Motor neuron (in vitro differentiated cells): ENCODE measurements around the gene NDE1. TPM values are rescaled to one million over a fixed set of nuclear protein-coding genes. Genes with fewer than 3 reads are reported as not detected.

Source experiments
- ATAC-seq, 8 experiments: fragments of 200-7000 bp; cut with Tn5 transposase; replicated peaks in 6 of 8; 2 replicates each; pipeline ENCODE4 v1.8.0; 2021; ENCODE audit warnings: mild to moderate bottlenecking in 8 of 8, moderate library complexity in 8 of 8
- H3K27ac ChIP-seq, 2 donors: fragments of 250-450 bp; sonication (Bioruptor Pico); 2 replicates each; pipeline ENCODE4 v1.9.0; 2021; ENCODE audit warnings: antibody characterized with exemption in 2 of 2, mild to moderate bottlenecking in 2 of 2, moderate library complexity in 1 of 2
- H3K4me1 ChIP-seq, 2 donors: fragments of 250-450 bp; sonication (Bioruptor Pico); replicated peaks in 1 of 2; 2 replicates each; pipeline ENCODE4 v1.6.1; 2021; ENCODE audit warnings: antibody characterized with exemption in 2 of 2, mild to moderate bottlenecking in 2 of 2, moderate library complexity in 1 of 2
- H3K4me3 ChIP-seq, 5 donors: fragments of 250-450 bp; sonication (Bioruptor Pico); 2 replicates each; pipeline ENCODE4 v1.9.0; 2021; ENCODE audit warnings: antibody characterized with exemption in 5 of 5, mild to moderate bottlenecking in 5 of 5, moderate library complexity in 4 of 5
- WGBS, 10 experiments: fragments of 450-650 bp; shearing (Covaris generic); methylation state at CpG; one replicate each; pipeline ENCODE4 v1.0.0; 2022; 5-methylcytosine and 5-hydroxymethylcytosine counted together
- in situ Hi-C, 9 experiments: fragments of 400-800 bp; cut with MboI; loops; one replicate each; pipeline ENCODE4 v1.15.0; 2021; ENCODE audit warnings: low sequenced_read_pairs in 9 of 9, low pct_unique_long_range_greater_than_20kb in 2 of 9; ENCODE audit not compliant: unreplicated experiment in 9 of 9
- total RNA-seq, 8 experiments: library from RNA; unstranded; fragments of 300-600 nt; gene quantifications; 2 replicates each; pipeline versions ENCODE4 v1.2.3 to v1.2.4, GENCODE V29; 2022

Gene NDE1
- total RNA-seq, 8 experiments from 2014 or later, result 7.5 to 36.3 (median 14.4) TPM

DNA sequence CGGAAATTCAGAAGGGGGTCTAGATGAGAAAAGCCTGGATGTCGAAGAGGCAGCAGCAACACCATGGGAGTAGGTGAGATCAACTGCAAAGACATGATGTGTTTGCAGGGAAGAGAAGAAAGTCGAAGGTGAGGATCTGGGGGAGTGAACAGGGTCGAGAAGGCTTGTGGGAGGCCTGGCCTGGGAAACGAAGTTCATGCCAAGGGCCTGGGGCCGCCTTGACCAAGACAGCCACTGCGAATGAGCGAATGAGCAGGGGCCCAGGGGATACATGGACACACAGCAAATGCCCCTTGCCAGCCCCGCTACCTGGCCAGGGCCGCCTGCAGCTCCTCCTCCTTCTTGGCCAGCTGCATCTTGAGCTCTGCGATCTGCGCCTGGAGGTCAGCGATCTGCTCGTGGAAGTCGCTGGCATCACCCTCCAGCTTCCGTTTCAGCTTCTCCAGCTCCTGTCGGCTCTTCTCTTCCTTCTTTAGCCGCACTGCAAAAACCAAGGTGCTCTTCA lies 87.1 kb downstream of the NDE1 start:
- in situ Hi-C loops, result no loop called here
- ATAC-seq, result no peak

GRCh38 chr16:15739464-15739863 lies 89.4 kb downstream of the NDE1 start:
- Histone ChIP-seq H3K4me3 (no peak overlapping the region), H3K27ac (no peak overlapping the region), H3K4me1 (no peaks in the 10 kb centered on the region)
- ATAC-seq, result no peak
- in situ Hi-C loops, result no loop called here
- 75 to 100% (median 86%) methylated on average over 1 to 2 of the region's 2 CpGs; no CpG with 5 or more reads in 6 of the 10 experiments for WGBS, 10 experiments

More for the DNA sequence above, 87.1 kb downstream of the NDE1 start:
- Histone ChIP-seq H3K4me1 (no peaks in the 10 kb centered on the region), H3K27ac (no peak overlapping the region), H3K4me3 (no peak overlapping the region)
- 0 to 100% (median 73%) methylated on average over 1 to 18 of the region's 18 CpGs for WGBS, 10 experiments

- in situ Hi-C loops, result no loop called here
- Histone ChIP-seq H3K4me3 (no peak overlapping the region), H3K27ac (no peak overlapping the region), H3K4me1 (no peaks in the 10 kb centered on the region)
- WGBS, 10 experiments, result 0 to 100% (median 72%) methylated on average over 1 to 6 of the region's 6 CpGs; no CpG with 5 or more reads in 3 of the 10 experiments
- ATAC-seq, result no peak
Measured at GRCh38 chr16:15739950-15740349, 89.9 kb downstream of the NDE1 start.

- no peak overlapping the region for H3K27ac ChIP-seq
- H3K4me1 ChIP-seq, result no peaks in the 10 kb centered on the region
- ATAC-seq, result no peak
- in situ Hi-C loops, result no loop called here
- no peak overlapping the region for H3K4me3 ChIP-seq
- WGBS, 10 experiments, result 30 to 100% (median 91%) methylated on average over 1 to 10 of the region's 13 CpGs; no CpG with 5 or more reads in 3 of the 10 experiments
Measured at GRCh38 chr16:15741207-15741871, 91.3 kb downstream of the NDE1 start.

DNA sequence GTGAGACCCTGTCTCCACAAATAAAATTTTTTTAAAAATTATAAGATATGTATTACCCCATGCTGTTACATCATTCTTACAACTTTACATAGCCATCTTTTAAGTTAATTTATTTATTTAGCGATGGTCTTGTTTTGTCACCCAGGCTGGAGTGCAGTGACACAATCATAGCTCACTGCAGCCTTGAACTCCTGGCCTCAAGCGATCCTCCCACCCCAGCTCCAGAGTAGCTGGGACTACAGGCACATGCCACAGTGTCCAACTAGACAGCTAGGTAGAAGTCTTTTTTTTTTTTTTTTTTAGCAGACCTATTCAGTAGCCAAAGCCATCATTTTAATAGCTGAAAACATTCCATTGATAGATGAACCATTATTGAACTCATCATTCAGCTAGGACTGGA lies 92.7 kb downstream of the NDE1 start:
- WGBS, 10 experiments, result 60 to 100% (median 88%) methylated on average over 1 to 2 of the region's 2 CpGs; no CpG with 5 or more reads in 2 of the 10 experiments
- no peak overlapping the region for H3K4me3 ChIP-seq
- no peak overlapping the region for H3K27ac ChIP-seq
- in situ Hi-C loops, result no loop called here
- no peak for ATAC-seq
- no peaks in the 10 kb centered on the region for H3K4me1 ChIP-seq

DNA sequence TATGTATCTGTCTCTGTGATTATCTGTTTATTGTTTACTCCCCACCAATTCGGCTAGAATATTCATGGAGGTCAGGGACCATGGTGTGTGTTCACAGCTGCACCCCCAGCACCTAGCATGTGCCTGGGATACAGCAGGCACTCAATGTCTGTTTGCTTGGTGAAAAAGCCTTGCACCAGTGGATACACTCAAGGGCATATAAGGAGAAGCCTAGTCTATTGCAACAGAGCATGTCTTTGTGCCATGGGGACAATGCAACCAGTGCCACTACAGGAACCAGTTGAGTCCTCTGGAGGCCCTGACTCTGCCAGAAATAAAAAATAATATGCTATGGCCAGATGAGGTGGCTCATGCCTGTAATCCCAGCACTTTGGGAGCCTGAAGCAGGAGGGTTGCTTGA lies 93.6 kb downstream of the NDE1 start:
- H3K4me1 ChIP-seq, result no peaks in the 10 kb centered on the region
- H3K27ac ChIP-seq, result no peak overlapping the region
- H3K4me3 ChIP-seq, result no peak overlapping the region
- WGBS, 10 experiments, result 20 to 80% (median 67%) methylated on average over 1 of the region's 1 CpG; no CpG with 5 or more reads in 5 of the 10 experiments
- in situ Hi-C loops, result no loop called here
- no peak for ATAC-seq

DNA sequence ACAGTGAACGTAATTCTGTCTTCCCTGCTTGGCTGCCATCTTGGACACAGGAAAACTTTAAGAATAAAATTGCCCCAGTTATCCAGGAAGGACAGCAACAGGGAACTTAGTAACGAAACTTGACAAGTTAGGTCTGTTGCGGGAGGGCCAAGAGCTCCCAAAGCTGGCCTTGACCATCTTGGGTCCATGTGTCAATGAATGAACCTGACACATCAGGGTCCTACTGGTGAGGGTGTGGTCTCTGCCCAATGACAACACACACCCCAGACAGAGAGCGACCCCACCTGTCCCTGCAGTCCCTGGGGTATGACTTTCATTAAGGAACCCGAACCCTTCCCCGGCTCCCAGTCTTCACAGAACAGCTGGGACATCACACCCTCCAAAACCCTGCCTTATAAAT lies 96.3 kb downstream of the NDE1 start:
- no peak overlapping the region for H3K4me3 ChIP-seq
- H3K4me1 ChIP-seq, result no peaks in the 10 kb centered on the region
- in situ Hi-C loops, result no loop called here
- ATAC-seq, result no peak
- H3K27ac ChIP-seq, result no peak overlapping the region
- 69 to 93% (median 86%) methylated on average over 1 to 5 of the region's 6 CpGs; no CpG with 5 or more reads in 2 of the 10 experiments for WGBS, 10 experiments

DNA sequence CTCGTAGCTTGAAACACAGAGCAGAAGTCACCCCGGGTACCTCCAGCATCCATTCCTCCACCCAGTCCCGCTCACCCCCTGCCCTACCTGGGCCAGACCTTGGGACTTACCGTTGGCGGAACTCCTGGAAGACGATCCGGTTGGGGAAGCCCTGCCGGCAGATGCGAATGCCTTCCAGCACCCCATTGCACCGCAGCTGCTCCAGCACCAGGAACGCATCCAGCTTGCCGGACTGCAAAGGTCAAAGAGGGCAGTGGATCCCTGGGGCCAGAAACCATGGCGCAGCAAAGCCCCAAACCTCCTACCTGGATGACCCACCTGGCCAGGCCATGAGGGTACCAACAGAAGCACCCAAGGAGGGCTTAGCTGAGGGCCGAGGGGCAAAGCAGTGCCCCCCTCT lies 97.9 kb downstream of the NDE1 start:
- H3K27ac ChIP-seq, result no peak overlapping the region
- no peaks in the 10 kb centered on the region for H3K4me1 ChIP-seq
- no peak for ATAC-seq
- in situ Hi-C loops, result no loop called here
- H3K4me3 ChIP-seq, result no peak overlapping the region
- 29 to 100% (median 92%) methylated on average over 1 to 10 of the region's 14 CpGs; no CpG with 5 or more reads in 4 of the 10 experiments for WGBS, 10 experiments

- no peak for ATAC-seq
- H3K4me1 ChIP-seq, result no peaks in the 10 kb centered on the region
- no peak overlapping the region for H3K27ac ChIP-seq
- in situ Hi-C loops, result no loop called here
- no peak overlapping the region for H3K4me3 ChIP-seq
- WGBS, 10 experiments, result 20 to 100% (median 57%) methylated on average over 1 to 2 of the region's 2 CpGs; no CpG with 5 or more reads in 6 of the 10 experiments
Measured at GRCh38 chr16:15748654-15749053, 98.6 kb downstream of the NDE1 start.

GRCh38 chr16:15749371-15749770 lies 99.3 kb downstream of the NDE1 start:
- Histone ChIP-seq H3K27ac (no peak overlapping the region), H3K4me3 (no peak overlapping the region), H3K4me1 (no peaks in the 10 kb centered on the region)
- ATAC-seq, result no peak
- WGBS, 10 experiments, result 25 to 83% (median 80%) methylated on average over 1 of the region's 2 CpGs; no CpG with 5 or more reads in 5 of the 10 experiments
- in situ Hi-C loops, result no loop called here

- ATAC-seq, result no peak
- WGBS, 10 experiments, result 69 to 80% methylated on average over 9 of the region's 18 CpGs; no CpG with 5 or more reads in 8 of the 10 experiments
- Histone ChIP-seq H3K4me3 (no peak overlapping the region), H3K27ac (no peak overlapping the region), H3K4me1 (no peaks in the 10 kb centered on the region)
- in situ Hi-C loops, result loop anchor here in 2 of 9 experiments (25.0 kb wide), 2 partner anchors 88 to 387 kb away; partner anchors contain the start of gene NDE1 (in 1 of the 2)
Measured at GRCh38 chr16:15749985-15750384, 99.9 kb downstream of the NDE1 start.

GRCh38 chr16:15751940-15752339 lies 101.9 kb downstream of the NDE1 start:
- WGBS, 10 experiments, result 67 to 90% (median 80%) methylated on average over 1 to 6 of the region's 7 CpGs; no CpG with 5 or more reads in 5 of the 10 experiments

DNA sequence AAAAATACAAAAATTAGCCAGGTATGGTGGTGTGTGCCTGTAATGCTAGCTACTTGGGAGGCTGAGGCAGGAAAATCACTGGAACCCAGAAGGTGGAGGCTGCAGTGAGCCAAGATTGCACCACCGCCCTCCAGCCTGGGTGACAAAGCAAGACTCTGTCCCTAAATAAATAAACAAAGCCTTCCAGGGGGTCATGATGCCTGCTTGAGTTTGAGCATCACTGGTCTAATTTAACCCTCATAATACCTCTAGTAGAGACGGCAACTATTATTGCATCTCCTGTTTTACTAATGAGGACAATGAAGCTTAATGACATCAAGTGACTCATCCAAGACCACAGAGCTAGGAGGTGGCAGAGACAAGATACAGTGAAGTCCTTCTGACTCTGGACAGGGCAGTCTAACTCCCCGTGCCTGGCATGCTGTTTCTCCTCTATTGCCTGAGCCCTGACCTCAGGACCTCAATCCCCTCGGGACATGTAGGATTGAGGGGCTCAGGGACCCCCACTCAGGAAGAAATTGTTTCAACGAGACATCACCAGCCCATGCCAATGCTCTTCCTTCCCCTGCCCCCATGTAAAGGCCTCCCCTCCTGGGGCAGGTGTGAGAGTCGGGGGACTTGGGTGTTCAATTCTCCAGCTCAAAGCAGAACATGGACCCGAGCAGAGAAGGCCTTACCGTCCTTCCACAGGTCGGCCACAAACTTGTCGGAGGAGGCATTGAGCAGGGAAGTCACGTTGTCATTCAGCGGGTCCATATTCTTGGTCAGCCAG lies 102.9 kb downstream of the NDE1 start:
- Histone ChIP-seq H3K4me1 (no peaks in the 10 kb centered on the region), H3K4me3 (no peak overlapping the region), H3K27ac (no peak overlapping the region)
- WGBS, 10 experiments, result 20 to 100% (median 66%) methylated on average over 1 to 6 of the region's 12 CpGs
- in situ Hi-C loops, result loop anchor here in 2 of 9 experiments (25.0 kb wide), 2 partner anchors 91 to 384 kb away; partner anchors contain the start of gene NDE1 (in 1 of the 2)
- ATAC-seq, result no peak

More at GRCh38 chr16:15751940-15752339, 101.9 kb downstream of the NDE1 start:
- no peak for ATAC-seq
- in situ Hi-C loops, result loop anchor here in 2 of 9 experiments (25.0 kb wide), 2 partner anchors 90 to 385 kb away; partner anchors contain the start of gene NDE1 (in 1 of the 2)
- H3K4me3 ChIP-seq, result no peak overlapping the region
- H3K27ac ChIP-seq, result no peak overlapping the region
- no peaks in the 10 kb centered on the region for H3K4me1 ChIP-seq
